GM12878 (cell line): ENCODE data around the gene DYNLL2. TPM values are rescaled to one million over a fixed set of nuclear protein-coding genes. Genes with fewer than 3 reads are reported as not detected.

Experiments used
- ATAC-seq: fragments of 200-7000 bp; cut with Tn5 transposase; 3 replicates; pipeline ENCODE4 v1.9.1; 2020; ENCODE audit warnings: mild to moderate bottlenecking, moderate library complexity
- BruUV-seq: library from RNA; stranded (reverse); fragments of 400-500 nt; replicated peaks from 2 replicates; lab custom pipeline; 2021; lab: Mats Ljungman, UMichigan
- CTCF ChIA-PET: fragments of 300-600 bp; sonication (Branson Sonifier 250); formaldehyde crosslinking; extraction: SDS; loops from one replicate; lab custom pipeline; 2021; ENCODE audit warnings: inconsistent platforms; lab: Yijun Ruan, JAX
- POLR2A ChIA-PET: fragments of 350-600 bp; formaldehyde crosslinking; extraction: SDS; loops from one replicate; lab custom pipeline; 2021; ENCODE audit warnings: inconsistent platforms; lab: Charles Lee
- RAD21 ChIA-PET: fragments of 300-600 bp; sonication (Branson Sonifier 250); formaldehyde crosslinking; loops from one replicate; lab custom pipeline; 2023; ENCODE audit warnings: antibody characterized with exemption; ENCODE audit not compliant: unreplicated experiment; lab: Charles Lee
- SMC1A ChIA-PET: fragments of 300-600 bp; sonication (Branson Sonifier 250); formaldehyde crosslinking; loops from one replicate; lab custom pipeline; 2023; ENCODE audit not compliant: unreplicated experiment, uncharacterized antibody; lab: Charles Lee
- DNase-seq: peaks from one replicate; pipeline ENCODE4 v3.0.0-alpha.2; 2011; ENCODE audit warnings: low read depth, low spot score
- FAIRE-seq: peaks from 3 replicates; lab custom pipeline; 2011; peaks lifted over from hg19 to GRCh38; lab: Jason Lieb, UNC
- H2AFZ ChIP-seq: 2 replicates; pipeline ENCODE4 v1.6.0; 2011; ENCODE audit warnings: low read depth, low read length, control low read depth; ENCODE audit not compliant: control insufficient read depth
- H3K27ac ChIP-seq: 2 replicates; pipeline ENCODE4 v1.5.1; 2011; ENCODE audit warnings: control low read depth; ENCODE audit not compliant: control insufficient read depth, insufficient read depth
- H3K27me3 ChIP-seq, 2 experiments: replicated peaks in 1 of 2; 2 replicates each; pipeline versions ENCODE4 v1.6.0 to v1.6.1; 2011; ENCODE audit warnings: low read length in 1 of 2; ENCODE audit not compliant: control insufficient read depth in 2 of 2, insufficient read depth in 2 of 2
- H3K36me3 ChIP-seq, 2 experiments: 2 replicates each; pipeline ENCODE4 v1.5.1; 2011; ENCODE audit warnings: low read length in 1 of 2; ENCODE audit not compliant: control insufficient read depth in 2 of 2, insufficient read depth in 2 of 2
- H3K4me1 ChIP-seq: 2 replicates; pipeline ENCODE4 v1.6.1; 2011; ENCODE audit warnings: mild to moderate bottlenecking, low read length, moderate library complexity, mixed read lengths; ENCODE audit not compliant: control insufficient read depth, insufficient read depth
- H3K4me2 ChIP-seq: 2 replicates; pipeline ENCODE4 v1.6.0; 2011; ENCODE audit warnings: control low read depth; ENCODE audit not compliant: control insufficient read depth, insufficient read depth
- H3K4me3 ChIP-seq: fragments of 200-600 bp; sonication (generic); 2 replicates; pipeline ENCODE4 v1.5.1; 2016
- H3K79me2 ChIP-seq: 2 replicates; pipeline ENCODE4 v1.6.0; 2011; ENCODE audit warnings: low read length; ENCODE audit not compliant: control insufficient read depth, insufficient read depth
- H3K9ac ChIP-seq: 2 replicates; pipeline ENCODE4 v1.8.0; 2011; ENCODE audit warnings: low read length, control low read depth, mixed read lengths; ENCODE audit not compliant: control insufficient read depth, insufficient read depth
- H3K9me3 ChIP-seq: replicated peaks from 3 replicates; pipeline ENCODE4 v1.5.1; 2011; ENCODE audit warnings: mild to moderate bottlenecking, low read length; ENCODE audit not compliant: control insufficient read depth, insufficient read depth
- H4K20me1 ChIP-seq: 2 replicates; pipeline ENCODE4 v1.6.0; 2011; ENCODE audit not compliant: control insufficient read depth, insufficient read depth
- BHLHE40 ChIP-seq, 2 experiments: fragments of 450-650 bp in 1 of 2; IDR thresholded peaks; 2 replicates each; pipeline ENCODE4 v1.6.1; 2011 to 2017; ENCODE audit warnings: low read depth in 2 of 2, borderline replicate concordance in 1 of 2, improper control_type of control experiment in 1 of 2, low read length in 1 of 2, mild to moderate bottlenecking in 1 of 2
- ELK1 ChIP-seq: IDR thresholded peaks from 2 replicates; pipeline ENCODE4 v1.6.1; 2012; ENCODE audit warnings: low read depth, low read length, improper control_type of control experiment
- ESRRA ChIP-seq: IDR thresholded peaks from 2 replicates; pipeline ENCODE4 v1.6.1; 2012; ENCODE audit warnings: mild to moderate bottlenecking, low read length, improper control_type of control experiment
- EZH2 ChIP-seq: IDR thresholded peaks from 2 replicates; pipeline ENCODE4 v1.6.1; 2012; ENCODE audit warnings: low read depth, mild to moderate bottlenecking, control low read depth, inconsistent platforms, low read length, borderline replicate concordance; ENCODE audit not compliant: control insufficient read depth
- FOXK2 ChIP-seq: fragments of 450-650 bp; IDR thresholded peaks from 2 replicates; pipeline ENCODE4 v1.6.1; 2017; ENCODE audit warnings: mild to moderate bottlenecking, moderate library complexity
- HDAC2 ChIP-seq: fragments of 200-600 bp; sonication (generic); IDR thresholded peaks from 2 replicates; pipeline ENCODE4 v1.6.1; 2017
- HDAC6 ChIP-seq: fragments of 200-600 bp; sonication (generic); IDR thresholded peaks from one replicate; pipeline ENCODE4 v1.8.0; 2017; ENCODE audit warnings: antibody characterized with exemption; ENCODE audit not compliant: unreplicated experiment
- NBN ChIP-seq: fragments of 450-650 bp; IDR thresholded peaks from 2 replicates; pipeline ENCODE4 v1.6.1; 2016
- NR2C2 ChIP-seq: IDR thresholded peaks from 2 replicates; pipeline ENCODE4 v1.6.1; 2011; ENCODE audit warnings: borderline replicate concordance, low read depth; ENCODE audit not compliant: control insufficient read depth, insufficient read length
- STAT1 ChIP-seq: fragments of 450-650 bp; conservative IDR thresholded peaks from 2 replicates; pipeline ENCODE4 v1.6.1; 2014; ENCODE audit warnings: antibody characterized with exemption, mild to moderate bottlenecking
- ZBTB4 ChIP-seq: fragments of 450-650 bp; formaldehyde crosslinking; IDR thresholded peaks from 2 replicates; pipeline ENCODE4 v1.4.0; 2022; ENCODE audit warnings: mild to moderate bottlenecking, moderate library complexity
- WGBS: methylation state at CpG from one replicate; pipeline ENCODE4 v1.1.6; 2016; ENCODE audit warnings: low lambda C conversion rate; ENCODE audit not compliant: insufficient replicate concordance, insufficient coverage; ENCODE audit errors: missing lambda C conversion rate; 5-methylcytosine and 5-hydroxymethylcytosine counted together
- in situ Hi-C: fragments of 300-500 bp; cut with MboI; formaldehyde crosslinking; loops from 9 replicates; pipeline ENCODE4 v1.14.3; 2018; ENCODE audit warnings: mixed read lengths
- intact Hi-C: fragments of 100-400 bp; cut with micrococcal nuclease; formaldehyde crosslinking; loops from one replicate; pipeline ENCODE4 v1.14.2; 2022; ENCODE audit not compliant: unreplicated experiment
- polyA plus RNA-seq, 11 experiments: library from polyadenylated mRNA; depleted of rRNA in 4 of 11; unstranded in 6 of 11; stranded (reverse) in 5 of 11; fragments of >200 nt; fragmentation: Nextera tagmentation in 4 of 11; fragmentation: Illumina TruSeq in 1 of 11; extraction: Ambion mirVana in 4 of 11; extraction: Trizol in 1 of 11; gene quantifications; 1 replicate in 1 of 11; 2 replicates in 10 of 11; pipeline versions ENCODE4 v1.2.1 to v1.2.3, GENCODE V29; 2011 to 2016; ENCODE audit warnings: inconsistent platforms in 2 of 11, missing spikeins in 2 of 11, low read depth in 1 of 11
- total RNA-seq, 4 experiments: library from RNA; depleted of rRNA in 3 of 4; stranded (reverse); fragments of >200 nt in 3 of 4; fragmentation: Illumina TruSeq in 1 of 4; extraction: Trizol in 1 of 4; gene quantifications; 2 replicates each; pipeline versions ENCODE4 v1.2.1 to v1.2.3, GENCODE V29; 2013 to 2021
- TF ChIP-seq, protein P1 (sequence below): fragments of 450-650 bp; IDR thresholded peaks from 2 replicates; pipeline ENCODE4 v1.6.1; 2017; ENCODE audit warnings: mild to moderate bottlenecking, moderate library complexity
- TF ChIP-seq, protein P2 (sequence below): fragments of 450-650 bp; IDR thresholded peaks from 2 replicates; pipeline ENCODE4 v1.6.1; 2017; ENCODE audit warnings: antibody characterized with exemption, mild to moderate bottlenecking, moderate library complexity

Gene DYNLL2
- total and polyA plus RNA-seq, 10 of the 15 experiments (the other 5 are each of a cell fraction or from before 2014, with no cell fraction given), result 0.62 to 19.2 (median 9.1) TPM

- no peak for DNase-seq
- SMC1A ChIA-PET, result no interaction called here
- Histone ChIP-seq H3K4me3 (no peak overlapping the region), H3K36me3 (no peaks in the 10 kb centered on the region), H3K4me1 (no peaks in the 10 kb centered on the region), H3K9me3 (no peaks in the 10 kb centered on the region), H2AFZ (no peak overlapping the region), H3K9ac (no peak overlapping the region), H3K4me2 (no peak overlapping the region), H3K27ac (no peak overlapping the region), H4K20me1 (no peaks in the 10 kb centered on the region), H3K27me3 (no peaks in the 10 kb centered on the region), H3K79me2 (no peaks in the 10 kb centered on the region)
- in situ Hi-C loops, result no loop called here
- no peak for FAIRE-seq
- RAD21 ChIA-PET, result interaction anchor here (1.0 kb wide), 1 partner anchor 104 kb away, joined by 3 read pairs; no protein-coding TSS in a partner anchor
- no peak for ATAC-seq
- CTCF ChIA-PET, result interaction anchor here (0.6 kb wide), 1 partner anchor 247 kb away, joined by 4 read pairs; no protein-coding TSS in a partner anchor
- BruUV-seq, result no TSS peak
- WGBS, result 38% methylated on average over 1 of the region's 1 CpG
- intact Hi-C loops, result no loop called here
- POLR2A ChIA-PET, result no interaction called here
- TF ChIP-seq, protein P1, sequence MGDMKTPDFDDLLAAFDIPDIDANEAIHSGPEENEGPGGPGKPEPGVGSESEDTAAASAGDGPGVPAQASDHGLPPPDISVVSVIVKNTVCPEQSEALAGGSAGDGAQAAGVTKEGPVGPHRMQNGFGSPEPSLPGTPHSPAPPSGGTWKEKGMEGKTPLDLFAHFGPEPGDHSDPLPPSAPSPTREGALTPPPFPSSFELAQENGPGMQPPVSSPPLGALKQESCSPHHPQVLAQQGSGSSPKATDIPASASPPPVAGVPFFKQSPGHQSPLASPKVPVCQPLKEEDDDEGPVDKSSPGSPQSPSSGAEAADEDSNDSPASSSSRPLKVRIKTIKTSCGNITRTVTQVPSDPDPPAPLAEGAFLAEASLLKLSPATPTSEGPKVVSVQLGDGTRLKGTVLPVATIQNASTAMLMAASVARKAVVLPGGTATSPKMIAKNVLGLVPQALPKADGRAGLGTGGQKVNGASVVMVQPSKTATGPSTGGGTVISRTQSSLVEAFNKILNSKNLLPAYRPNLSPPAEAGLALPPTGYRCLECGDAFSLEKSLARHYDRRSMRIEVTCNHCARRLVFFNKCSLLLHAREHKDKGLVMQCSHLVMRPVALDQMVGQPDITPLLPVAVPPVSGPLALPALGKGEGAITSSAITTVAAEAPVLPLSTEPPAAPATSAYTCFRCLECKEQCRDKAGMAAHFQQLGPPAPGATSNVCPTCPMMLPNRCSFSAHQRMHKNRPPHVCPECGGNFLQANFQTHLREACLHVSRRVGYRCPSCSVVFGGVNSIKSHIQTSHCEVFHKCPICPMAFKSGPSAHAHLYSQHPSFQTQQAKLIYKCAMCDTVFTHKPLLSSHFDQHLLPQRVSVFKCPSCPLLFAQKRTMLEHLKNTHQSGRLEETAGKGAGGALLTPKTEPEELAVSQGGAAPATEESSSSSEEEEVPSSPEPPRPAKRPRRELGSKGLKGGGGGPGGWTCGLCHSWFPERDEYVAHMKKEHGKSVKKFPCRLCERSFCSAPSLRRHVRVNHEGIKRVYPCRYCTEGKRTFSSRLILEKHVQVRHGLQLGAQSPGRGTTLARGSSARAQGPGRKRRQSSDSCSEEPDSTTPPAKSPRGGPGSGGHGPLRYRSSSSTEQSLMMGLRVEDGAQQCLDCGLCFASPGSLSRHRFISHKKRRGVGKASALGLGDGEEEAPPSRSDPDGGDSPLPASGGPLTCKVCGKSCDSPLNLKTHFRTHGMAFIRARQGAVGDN, result no peak
- no peak for TF ChIP-seq NBN
- TF ChIP-seq NR2C2, result no peak
- TF ChIP-seq, protein P2, sequence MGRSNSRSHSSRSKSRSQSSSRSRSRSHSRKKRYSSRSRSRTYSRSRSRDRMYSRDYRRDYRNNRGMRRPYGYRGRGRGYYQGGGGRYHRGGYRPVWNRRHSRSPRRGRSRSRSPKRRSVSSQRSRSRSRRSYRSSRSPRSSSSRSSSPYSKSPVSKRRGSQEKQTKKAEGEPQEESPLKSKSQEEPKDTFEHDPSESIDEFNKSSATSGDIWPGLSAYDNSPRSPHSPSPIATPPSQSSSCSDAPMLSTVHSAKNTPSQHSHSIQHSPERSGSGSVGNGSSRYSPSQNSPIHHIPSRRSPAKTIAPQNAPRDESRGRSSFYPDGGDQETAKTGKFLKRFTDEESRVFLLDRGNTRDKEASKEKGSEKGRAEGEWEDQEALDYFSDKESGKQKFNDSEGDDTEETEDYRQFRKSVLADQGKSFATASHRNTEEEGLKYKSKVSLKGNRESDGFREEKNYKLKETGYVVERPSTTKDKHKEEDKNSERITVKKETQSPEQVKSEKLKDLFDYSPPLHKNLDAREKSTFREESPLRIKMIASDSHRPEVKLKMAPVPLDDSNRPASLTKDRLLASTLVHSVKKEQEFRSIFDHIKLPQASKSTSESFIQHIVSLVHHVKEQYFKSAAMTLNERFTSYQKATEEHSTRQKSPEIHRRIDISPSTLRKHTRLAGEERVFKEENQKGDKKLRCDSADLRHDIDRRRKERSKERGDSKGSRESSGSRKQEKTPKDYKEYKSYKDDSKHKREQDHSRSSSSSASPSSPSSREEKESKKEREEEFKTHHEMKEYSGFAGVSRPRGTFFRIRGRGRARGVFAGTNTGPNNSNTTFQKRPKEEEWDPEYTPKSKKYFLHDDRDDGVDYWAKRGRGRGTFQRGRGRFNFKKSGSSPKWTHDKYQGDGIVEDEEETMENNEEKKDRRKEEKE, result no peak
- no peak for TF ChIP-seq HDAC6
- no peak for TF ChIP-seq BHLHE40 (IDR thresholded peaks at IDR 0.05; ENCODE audit: borderline replicate concordance in 1 of 2, low read depth in 2 of 2, low read length in 1 of 2)
- no peak for TF ChIP-seq EZH2
- TF ChIP-seq ZBTB4 (CRISPR knock-in tag), result no peak
- TF ChIP-seq HDAC2, result no peak
- TF ChIP-seq FOXK2, result no peak
- TF ChIP-seq ESRRA, result no peak
- TF ChIP-seq ELK1, result no peak
- no peak for TF ChIP-seq STAT1
These were observed 21.9 kb downstream of the DYNLL2 start for GRCh38 chr17:58105093-58105492.
